ENCODE measurements around the gene FPR1.

FPR1 gene

GRCh38 chr19:51735759-51736449, 15.8 kb downstream of the FPR1 start:
- no peak overlapping the region for H3K4me3 ChIP-seq (ENCODE audit: low read depth, low read length, poor library complexity, severe bottlenecking)
- H2AFZ ChIP-seq (ENCODE audit: low read length) = no peak overlapping the region
- no peak overlapping the region for H3K9ac ChIP-seq (ENCODE audit: low read length)
- H3K79me2 ChIP-seq (ENCODE audit: insufficient read depth, low read length) = no peaks in the 10 kb centered on the region
- H3K9me2 ChIP-seq (ENCODE audit: low read depth, low read length) = no peaks in the 10 kb centered on the region
- H3K4me1 ChIP-seq (ENCODE audit: insufficient read depth, low read length, severe bottlenecking) = no peaks in the 10 kb centered on the region
- H4K20me1 ChIP-seq (ENCODE audit: insufficient read depth, low read length) = no peaks in the 10 kb centered on the region
- no peaks in the 10 kb centered on the region for H3F3A ChIP-seq (ENCODE audit: insufficient read depth, low read length)
- no peak overlapping the region for H3K4me2 ChIP-seq (ENCODE audit: low read length)
- H3K9me3 ChIP-seq (ENCODE audit: low read length) = no peaks in the 10 kb centered on the region
- no peak for TF ChIP-seq CTCF (IDR thresholded peaks at IDR 0.05; ENCODE audit: low read length)
- TF ChIP-seq EZH2 (IDR thresholded peaks at IDR 0.05; ENCODE audit: borderline replicate concordance, low read length) = no peak
- no peaks in the 10 kb centered on the region for H3K27me3 ChIP-seq (ENCODE audit: insufficient read depth, low read length)
- H3K36me3 ChIP-seq (ENCODE audit: insufficient read depth, low read length) = no peaks in the 10 kb centered on the region
- no peak overlapping the region for H3K27ac ChIP-seq (ENCODE audit: low read depth, low read length, poor library complexity, severe bottlenecking)

- no peaks in the 10 kb centered on the region for H3F3A ChIP-seq (ENCODE audit: insufficient read depth, low read length)
- TF ChIP-seq CTCF (IDR thresholded peaks at IDR 0.05; ENCODE audit: low read length) (no peak), EZH2 (IDR thresholded peaks at IDR 0.05; ENCODE audit: borderline replicate concordance, low read length) (no peak)
- H3K9me2 ChIP-seq (ENCODE audit: low read depth, low read length) = no peaks in the 10 kb centered on the region
- no peaks in the 10 kb centered on the region for H3K79me2 ChIP-seq (ENCODE audit: insufficient read depth, low read length)
- H3K4me2 ChIP-seq (ENCODE audit: low read length) = no peak overlapping the region
- no peak overlapping the region for H2AFZ ChIP-seq (ENCODE audit: low read length)
- no peak overlapping the region for H3K9ac ChIP-seq (ENCODE audit: low read length)
- no peaks in the 10 kb centered on the region for H3K9me3 ChIP-seq (ENCODE audit: low read length)
- no peaks in the 10 kb centered on the region for H4K20me1 ChIP-seq (ENCODE audit: insufficient read depth, low read length)
- no peaks in the 10 kb centered on the region for H3K4me1 ChIP-seq (ENCODE audit: insufficient read depth, low read length, severe bottlenecking)
- H3K36me3 ChIP-seq (ENCODE audit: insufficient read depth, low read length) = no peaks in the 10 kb centered on the region
- no peaks in the 10 kb centered on the region for H3K27me3 ChIP-seq (ENCODE audit: insufficient read depth, low read length)
- H3K27ac ChIP-seq (ENCODE audit: low read depth, low read length, poor library complexity, severe bottlenecking) = no peak overlapping the region
- H3K4me3 ChIP-seq (ENCODE audit: low read depth, low read length, poor library complexity, severe bottlenecking) = no peak overlapping the region
These were observed 17.7 kb downstream of the FPR1 start for GRCh38 chr19:51733742-51734522.

GRCh38 chr19:51729781-51730180, 21.9 kb downstream of the FPR1 start:
- TF ChIP-seq CTCF (IDR thresholded peaks at IDR 0.05; ENCODE audit: low read length) = no peak
- no peak for TF ChIP-seq EZH2 (IDR thresholded peaks at IDR 0.05; ENCODE audit: borderline replicate concordance, low read length)
- Histone ChIP-seq H3K27me3 (ENCODE audit: insufficient read depth, low read length) (no peaks in the 10 kb centered on the region), H3K36me3 (ENCODE audit: insufficient read depth, low read length) (no peaks in the 10 kb centered on the region), H3F3A (ENCODE audit: insufficient read depth, low read length) (no peaks in the 10 kb centered on the region), H3K79me2 (ENCODE audit: insufficient read depth, low read length) (no peaks in the 10 kb centered on the region), H2AFZ (ENCODE audit: low read length) (no peak overlapping the region), H3K4me3 (ENCODE audit: low read depth, low read length, poor library complexity, severe bottlenecking) (no peak overlapping the region), H3K9me3 (ENCODE audit: low read length) (no peaks in the 10 kb centered on the region), H3K4me2 (ENCODE audit: low read length) (no peak overlapping the region), H4K20me1 (ENCODE audit: insufficient read depth, low read length) (no peaks in the 10 kb centered on the region), H3K9ac (ENCODE audit: low read length) (no peak overlapping the region), H3K9me2 (ENCODE audit: low read depth, low read length) (no peaks in the 10 kb centered on the region), H3K27ac (ENCODE audit: low read depth, low read length, poor library complexity, severe bottlenecking) (no peak overlapping the region), H3K4me1 (ENCODE audit: insufficient read depth, low read length, severe bottlenecking) (no peaks in the 10 kb centered on the region)
